GM12801 (cell line): ENCODE data around the gene ICE1.

Experiments used
- TF ChIP-seq, protein P1 (sequence below): IDR thresholded peaks from one replicate; pipeline ENCODE4 v1.5.1; 2011; ENCODE audit warnings: control low read depth; ENCODE audit not compliant: insufficient read length; ENCODE audit errors: extremely low read depth

Gene ICE1

DNA sequence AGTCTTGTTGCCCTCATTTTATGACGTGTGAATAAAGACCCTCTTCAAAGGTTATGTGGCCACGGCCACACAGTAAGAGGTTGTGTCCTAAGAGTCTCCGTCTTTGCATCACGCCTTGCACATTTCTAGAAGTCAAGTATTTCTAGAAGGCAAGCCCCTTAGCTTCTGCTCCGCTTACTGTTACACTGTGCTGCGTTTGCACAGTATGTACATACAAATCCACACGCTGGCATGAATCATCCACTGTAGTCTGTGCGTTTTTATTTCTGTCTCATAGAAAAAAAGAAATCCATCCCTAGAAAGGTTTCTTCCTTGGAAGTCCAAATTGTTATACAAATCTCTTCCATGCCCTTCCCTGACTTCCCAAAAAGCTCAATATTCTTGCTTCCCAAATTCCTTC, 21.4 kb upstream of the ICE1 start:
- TF ChIP-seq, protein P1, sequence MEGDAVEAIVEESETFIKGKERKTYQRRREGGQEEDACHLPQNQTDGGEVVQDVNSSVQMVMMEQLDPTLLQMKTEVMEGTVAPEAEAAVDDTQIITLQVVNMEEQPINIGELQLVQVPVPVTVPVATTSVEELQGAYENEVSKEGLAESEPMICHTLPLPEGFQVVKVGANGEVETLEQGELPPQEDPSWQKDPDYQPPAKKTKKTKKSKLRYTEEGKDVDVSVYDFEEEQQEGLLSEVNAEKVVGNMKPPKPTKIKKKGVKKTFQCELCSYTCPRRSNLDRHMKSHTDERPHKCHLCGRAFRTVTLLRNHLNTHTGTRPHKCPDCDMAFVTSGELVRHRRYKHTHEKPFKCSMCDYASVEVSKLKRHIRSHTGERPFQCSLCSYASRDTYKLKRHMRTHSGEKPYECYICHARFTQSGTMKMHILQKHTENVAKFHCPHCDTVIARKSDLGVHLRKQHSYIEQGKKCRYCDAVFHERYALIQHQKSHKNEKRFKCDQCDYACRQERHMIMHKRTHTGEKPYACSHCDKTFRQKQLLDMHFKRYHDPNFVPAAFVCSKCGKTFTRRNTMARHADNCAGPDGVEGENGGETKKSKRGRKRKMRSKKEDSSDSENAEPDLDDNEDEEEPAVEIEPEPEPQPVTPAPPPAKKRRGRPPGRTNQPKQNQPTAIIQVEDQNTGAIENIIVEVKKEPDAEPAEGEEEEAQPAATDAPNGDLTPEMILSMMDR = no peak

DNA sequence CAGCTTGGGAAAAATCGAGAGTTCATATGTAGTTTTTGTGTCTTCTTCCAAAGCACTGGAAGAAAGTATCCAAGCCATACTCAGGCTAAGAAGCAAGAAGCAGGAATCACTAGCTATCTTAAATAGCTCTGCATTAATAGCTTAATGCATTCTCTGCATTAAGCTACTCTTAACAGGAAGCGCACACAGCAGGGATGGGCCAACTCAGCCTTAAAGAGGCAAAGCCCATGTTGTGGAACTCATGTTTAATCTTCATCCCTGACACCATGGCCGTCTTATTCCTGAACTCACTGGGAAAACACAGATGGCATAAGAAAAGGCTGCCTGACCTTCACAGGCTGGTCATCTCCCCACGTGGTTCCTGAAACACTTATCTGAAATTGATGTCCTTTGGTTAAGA, 18.7 kb upstream of the ICE1 start:
- TF ChIP-seq, protein P1 = no peak

DNA sequence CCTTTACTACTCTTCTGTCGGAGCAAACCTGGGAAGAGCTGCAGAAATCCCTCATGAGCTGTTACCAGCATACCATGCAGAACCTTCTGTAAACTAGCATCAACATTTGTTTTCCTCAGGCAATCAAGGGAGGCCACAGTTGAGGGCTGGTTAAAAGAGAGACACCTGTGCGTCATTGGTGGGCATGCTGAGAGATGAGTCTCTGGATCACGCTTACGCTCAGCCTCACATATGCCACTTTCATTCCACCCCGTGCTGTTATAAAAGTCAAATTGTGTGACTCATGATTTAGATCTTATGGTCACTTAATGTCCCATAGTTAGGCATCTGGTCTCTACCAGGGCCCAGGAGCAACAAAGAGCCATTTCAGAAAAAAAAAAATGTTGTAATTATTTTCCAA, 18.1 kb upstream of the ICE1 start:
- TF ChIP-seq, protein P1 = no peak

DNA sequence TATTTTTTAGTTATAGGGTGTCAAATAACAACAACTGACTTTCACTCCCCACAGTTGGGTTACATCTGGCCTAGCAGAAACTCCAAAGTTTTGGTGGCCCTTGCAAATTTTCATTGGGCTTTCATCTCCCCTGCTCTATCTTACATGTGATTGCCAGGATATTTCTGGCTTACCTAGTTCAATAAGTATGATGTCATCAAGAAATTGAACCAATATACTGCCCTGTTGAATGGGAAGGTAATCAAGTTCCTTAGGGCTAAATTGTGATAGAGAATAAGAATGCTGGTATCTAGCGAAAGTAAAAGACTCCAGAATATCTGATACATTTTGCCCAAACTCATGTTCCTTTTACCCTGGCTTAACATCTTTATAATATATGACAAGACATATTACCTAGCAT, 17.0 kb upstream of the ICE1 start:
- TF ChIP-seq, protein P1 = no peak

DNA sequence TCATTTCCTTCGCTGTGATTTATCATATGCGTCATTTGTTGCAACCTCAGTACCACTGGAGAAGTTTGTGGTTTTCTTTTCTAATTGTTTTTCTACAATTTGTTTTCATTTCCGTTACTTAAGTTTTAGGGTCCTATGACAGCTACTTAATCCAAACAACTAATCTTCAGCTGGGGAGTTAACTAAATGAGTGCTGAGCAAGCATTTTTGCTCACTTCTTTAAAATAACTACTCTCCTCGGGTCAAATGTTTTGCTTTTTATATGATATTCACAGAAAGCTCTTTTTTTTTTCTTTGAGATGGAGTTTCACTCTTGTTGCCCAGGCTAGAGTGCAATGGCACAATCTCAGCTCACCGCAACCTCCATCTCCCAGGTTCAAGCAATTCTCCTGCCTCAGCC, 14.6 kb upstream of the ICE1 start:
- TF ChIP-seq, protein P1 = no peak

DNA sequence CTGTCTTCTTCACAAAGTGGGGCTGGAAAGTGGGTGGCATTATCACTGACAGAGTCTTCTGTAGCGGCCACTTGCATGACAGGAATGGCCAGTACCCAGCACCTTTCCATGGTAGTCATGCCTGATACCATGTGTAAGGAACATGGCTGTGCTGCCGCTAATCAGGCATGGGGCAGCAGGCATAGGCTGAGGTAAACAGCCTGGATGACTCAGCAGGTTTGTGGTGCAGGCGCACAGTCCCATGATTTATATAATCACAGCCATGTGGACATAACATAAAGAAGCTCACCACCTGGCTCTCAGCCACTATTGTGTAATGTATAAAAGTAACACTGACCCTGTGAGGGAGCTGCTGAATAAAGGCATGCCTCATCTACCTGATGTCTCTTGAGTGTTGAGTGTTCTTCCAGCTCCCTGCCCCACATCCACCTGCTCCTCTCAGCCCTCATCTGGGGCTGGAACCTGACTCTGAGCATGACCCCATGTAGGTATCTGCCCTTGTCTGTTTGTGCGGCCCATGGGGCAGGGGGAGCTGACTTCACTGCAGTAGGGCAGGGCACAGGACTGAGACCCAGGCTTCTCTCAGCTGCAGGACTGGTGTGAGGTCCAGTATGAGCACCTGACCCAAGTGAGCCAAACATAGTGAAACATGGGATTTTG, 13.2 kb upstream of the ICE1 start:
- TF ChIP-seq, protein P1 = no peak

DNA sequence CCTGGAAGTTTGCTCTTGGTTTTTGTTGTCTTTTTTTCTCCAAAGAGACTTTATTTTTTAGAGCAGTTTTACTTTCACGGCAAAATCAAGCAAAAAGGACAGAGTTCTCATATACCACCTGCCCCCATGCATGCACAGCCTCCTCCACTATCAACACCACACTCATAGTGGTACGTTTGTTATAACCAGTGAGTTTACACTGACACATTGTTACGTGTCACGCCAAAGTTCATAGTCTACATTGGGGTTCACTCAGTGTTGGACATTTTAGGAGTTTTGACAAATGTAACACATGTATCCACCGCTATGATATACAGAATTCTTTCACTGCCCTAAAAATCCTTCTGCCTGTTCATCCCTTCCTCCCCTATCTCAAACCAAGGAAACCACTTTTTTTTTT, 7.5 kb upstream of the ICE1 start:
- TF ChIP-seq, protein P1 = no peak

DNA sequence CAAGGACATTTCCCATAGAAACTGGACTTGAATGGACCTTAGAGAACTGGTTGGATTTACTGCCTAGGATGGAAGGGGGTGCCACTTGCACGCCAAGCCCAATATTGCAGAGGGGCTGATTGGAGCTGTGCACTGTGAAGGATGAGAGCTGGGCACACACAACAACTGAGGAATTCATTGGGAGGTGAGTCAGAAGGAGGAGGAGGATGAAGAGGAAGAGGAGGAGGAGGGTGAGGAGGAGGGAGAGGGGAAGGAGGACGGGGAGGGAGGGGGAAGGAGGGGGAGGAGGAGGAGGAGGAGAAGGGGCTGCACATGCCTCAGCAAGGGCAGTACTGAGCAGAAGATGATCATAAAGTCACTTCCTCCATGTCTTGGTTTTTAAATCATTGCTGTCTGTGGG, 5.7 kb upstream of the ICE1 start:
- TF ChIP-seq, protein P1 = no peak
